ENCODE measurements around the gene GAK.

The GAK gene

DNA sequence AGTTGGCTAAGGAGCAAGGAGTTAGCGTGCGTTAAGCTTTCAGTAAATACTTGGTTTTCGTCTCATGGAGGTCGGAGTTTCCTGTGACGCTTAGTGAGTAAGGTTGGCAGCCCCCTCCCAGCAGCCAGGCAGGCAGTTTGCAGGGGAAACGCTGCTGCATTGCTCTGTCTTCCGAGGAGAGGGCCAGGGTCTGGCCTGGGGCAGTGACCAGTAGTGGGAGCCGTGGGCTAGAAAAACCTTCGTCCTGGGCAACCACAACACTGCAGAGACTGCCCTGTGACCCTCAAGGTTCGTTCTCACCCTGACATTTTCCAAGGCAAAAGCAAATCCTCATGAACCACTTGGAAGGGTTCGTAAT is 576 bp upstream of the GAK start:
- Histone ChIP-seq H3K27ac (ENCODE audit: low read depth, low read length) (peak overlapping the region; percentile 31), H3K27me3 (ENCODE audit: low read length) (no peaks in the 10 kb centered on the region), H3F3A (ENCODE audit: insufficient read depth) (peaks cover 24% of the 10 kb centered on the region), H3K79me2 (ENCODE audit: insufficient read depth, low read length) (peaks cover 41% of the 10 kb centered on the region), H3K4me3 (ENCODE audit: insufficient read depth, low read length, poor library complexity, severe bottlenecking) (peak overlapping the region; percentile 68), H2AFZ (ENCODE audit: low read depth, low read length, severe bottlenecking) (peak overlapping the region; percentile 79), H3K9ac (ENCODE audit: low read length) (peak overlapping the region; percentile 98), H3K36me3 (ENCODE audit: low read length) (no peaks in the 10 kb centered on the region), H4K20me1 (ENCODE audit: low read depth, low read length) (0 out of 2 replicates have a peak, but pooled peaks cover 8% of the 10 kb centered on the region), H3K4me2 (ENCODE audit: low read depth, low read length, poor library complexity, severe bottlenecking) (peak overlapping the region; percentile 88), H3K9me2 (replicated peaks; ENCODE audit: insufficient read depth, low read length) (no peaks in the 10 kb centered on the region), H3K9me3 (ENCODE audit: insufficient read depth, low read length) (no peaks in the 10 kb centered on the region)
- TF ChIP-seq EZH2phosphoT487 (conservative IDR thresholded peaks at IDR 0.05; ENCODE audit: low read length) = no peak
- TF ChIP-seq, protein P1, sequence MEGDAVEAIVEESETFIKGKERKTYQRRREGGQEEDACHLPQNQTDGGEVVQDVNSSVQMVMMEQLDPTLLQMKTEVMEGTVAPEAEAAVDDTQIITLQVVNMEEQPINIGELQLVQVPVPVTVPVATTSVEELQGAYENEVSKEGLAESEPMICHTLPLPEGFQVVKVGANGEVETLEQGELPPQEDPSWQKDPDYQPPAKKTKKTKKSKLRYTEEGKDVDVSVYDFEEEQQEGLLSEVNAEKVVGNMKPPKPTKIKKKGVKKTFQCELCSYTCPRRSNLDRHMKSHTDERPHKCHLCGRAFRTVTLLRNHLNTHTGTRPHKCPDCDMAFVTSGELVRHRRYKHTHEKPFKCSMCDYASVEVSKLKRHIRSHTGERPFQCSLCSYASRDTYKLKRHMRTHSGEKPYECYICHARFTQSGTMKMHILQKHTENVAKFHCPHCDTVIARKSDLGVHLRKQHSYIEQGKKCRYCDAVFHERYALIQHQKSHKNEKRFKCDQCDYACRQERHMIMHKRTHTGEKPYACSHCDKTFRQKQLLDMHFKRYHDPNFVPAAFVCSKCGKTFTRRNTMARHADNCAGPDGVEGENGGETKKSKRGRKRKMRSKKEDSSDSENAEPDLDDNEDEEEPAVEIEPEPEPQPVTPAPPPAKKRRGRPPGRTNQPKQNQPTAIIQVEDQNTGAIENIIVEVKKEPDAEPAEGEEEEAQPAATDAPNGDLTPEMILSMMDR (IDR thresholded peaks at IDR 0.05; ENCODE audit: insufficient read depth, low read length, poor library complexity, severe bottlenecking) = no peak

DNA sequence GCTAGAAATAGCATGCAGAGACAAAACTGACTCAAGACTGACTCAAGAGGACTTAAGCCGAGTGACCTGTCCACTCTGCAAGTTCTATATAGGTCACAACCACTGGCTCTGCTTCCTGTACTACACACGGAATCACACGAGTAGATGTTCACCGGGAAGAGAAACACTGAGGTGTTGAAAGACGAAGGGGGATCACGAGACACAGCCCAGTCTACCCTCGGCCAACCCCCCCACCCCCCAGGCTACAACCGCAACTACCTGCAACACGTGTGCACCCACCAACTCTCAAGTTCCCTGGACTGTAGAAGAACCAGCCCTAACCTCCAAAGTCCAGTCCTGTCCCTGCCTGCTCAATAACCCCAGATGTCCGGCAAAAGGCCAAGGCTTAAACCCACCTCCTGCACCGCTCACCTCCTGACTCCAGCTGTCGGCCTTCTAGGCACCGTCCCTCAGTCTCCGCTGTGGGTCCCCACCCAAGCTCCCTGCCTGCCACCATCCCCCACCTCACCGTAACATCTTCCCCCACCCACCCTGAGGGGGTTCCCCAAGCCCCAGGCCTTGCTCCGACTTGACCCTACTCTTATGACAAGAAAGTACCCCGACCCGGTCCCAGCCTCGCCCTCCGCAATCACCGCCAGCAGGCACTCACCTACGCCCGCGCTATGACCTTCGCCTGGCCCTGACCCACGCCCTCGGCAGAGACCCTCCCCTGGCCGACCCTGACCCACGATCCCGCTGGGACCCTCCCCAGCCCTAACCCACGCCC is 739 bp downstream of the GAK start:
- Histone ChIP-seq H3K9me3 (ENCODE audit: insufficient read depth, low read length) (no peaks in the 10 kb centered on the region), H3F3A (ENCODE audit: insufficient read depth) (peaks cover 24% of the 10 kb centered on the region), H3K9ac (ENCODE audit: low read length) (peak overlapping the region; percentile 98), H3K9me2 (replicated peaks; ENCODE audit: insufficient read depth, low read length) (no peaks in the 10 kb centered on the region), H3K27me3 (ENCODE audit: low read length) (no peaks in the 10 kb centered on the region), H3K4me2 (ENCODE audit: low read depth, low read length, poor library complexity, severe bottlenecking) (peak overlapping the region; percentile 71), H4K20me1 (ENCODE audit: low read depth, low read length) (0 out of 2 replicates have a peak, but pooled peaks cover 8% of the 10 kb centered on the region), H3K79me2 (ENCODE audit: insufficient read depth, low read length) (peaks cover 43% of the 10 kb centered on the region), H2AFZ (ENCODE audit: low read depth, low read length, severe bottlenecking) (no peak overlapping the region), H3K4me3 (ENCODE audit: insufficient read depth, low read length, poor library complexity, severe bottlenecking) (peak overlapping the region; percentile 68), H3K36me3 (ENCODE audit: low read length) (no peaks in the 10 kb centered on the region), H3K27ac (ENCODE audit: low read depth, low read length) (peak overlapping the region; percentile 51)
- TF ChIP-seq, protein P1 (IDR thresholded peaks at IDR 0.05; ENCODE audit: insufficient read depth, low read length, poor library complexity, severe bottlenecking) = no peak
- TF ChIP-seq EZH2phosphoT487 (conservative IDR thresholded peaks at IDR 0.05; ENCODE audit: low read length) = no peak

DNA sequence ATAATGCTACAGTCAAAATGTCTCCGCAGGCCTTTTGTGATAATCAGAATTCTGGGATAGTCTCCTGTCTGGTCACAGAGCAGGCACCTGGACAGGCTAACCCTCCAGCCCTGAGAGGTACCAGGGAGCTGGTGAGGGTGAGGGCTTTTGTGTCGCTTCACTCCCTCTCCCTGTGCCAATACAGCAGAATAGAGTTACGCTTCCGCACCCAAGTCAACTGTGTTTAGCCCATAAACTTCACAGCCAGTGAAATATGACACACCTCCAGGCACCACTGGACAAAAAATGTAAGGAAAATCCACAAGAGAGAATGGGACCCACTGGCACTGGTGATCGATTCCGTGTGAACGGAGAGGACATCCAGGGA is 1.3 kb downstream of the GAK start:
- H3K27ac ChIP-seq (ENCODE audit: low read depth, low read length) = no peak overlapping the region
- peaks cover 49% of the 10 kb centered on the region for H3K79me2 ChIP-seq (ENCODE audit: insufficient read depth, low read length)
- H3K9me3 ChIP-seq (ENCODE audit: insufficient read depth, low read length) = no peaks in the 10 kb centered on the region
- no peak overlapping the region for H2AFZ ChIP-seq (ENCODE audit: low read depth, low read length, severe bottlenecking)
- peak overlapping the region; percentile 68 for H3K4me3 ChIP-seq (ENCODE audit: insufficient read depth, low read length, poor library complexity, severe bottlenecking)
- peak overlapping the region; percentile 98 for H3K9ac ChIP-seq (ENCODE audit: low read length)
- peak overlapping the region; percentile 71 for H3K4me2 ChIP-seq (ENCODE audit: low read depth, low read length, poor library complexity, severe bottlenecking)
- no peaks in the 10 kb centered on the region for H3K36me3 ChIP-seq (ENCODE audit: low read length)
- no peaks in the 10 kb centered on the region for H3K9me2 ChIP-seq (replicated peaks; ENCODE audit: insufficient read depth, low read length)
- peaks cover 19% of the 10 kb centered on the region for H3F3A ChIP-seq (ENCODE audit: insufficient read depth)
- no peaks in the 10 kb centered on the region for H3K27me3 ChIP-seq (ENCODE audit: low read length)
- H4K20me1 ChIP-seq (ENCODE audit: low read depth, low read length) = 0 out of 2 replicates have a peak, but pooled peaks cover 8% of the 10 kb centered on the region
- TF ChIP-seq EZH2phosphoT487 (conservative IDR thresholded peaks at IDR 0.05; ENCODE audit: low read length) = no peak
- TF ChIP-seq, protein P1 (IDR thresholded peaks at IDR 0.05; ENCODE audit: insufficient read depth, low read length, poor library complexity, severe bottlenecking) = no peak

All from SU-DHL-6 (cell line).